Heart right ventricle (tissue), 16 donors: ENCODE results near the gene UBB. TPM values are rescaled to one million over a fixed set of nuclear protein-coding genes. Genes with fewer than 3 reads are reported as not detected.
A peak's percentile ranks its signal among the peaks of the same experiment; 100 is the strongest.

ENCODE experiments used
- ATAC-seq, 8 donors: fragments of 200-7000 bp; cut with Tn5 transposase; one replicate each; pipeline ENCODE4 v1.9.1; 2020; ENCODE audit warnings: mild to moderate bottlenecking in 8 of 8, moderate library complexity in 8 of 8, moderate number of reproducible peaks in 1 of 8
- DNase-seq, 2 donors: peaks; one replicate each; pipeline ENCODE4 v3.0.0-alpha.2; 2020
- H3K27ac ChIP-seq, 10 donors: fragments of 200-600 bp; sonication (generic) in 2 of 10; one replicate each; pipeline versions ENCODE4 v1.5.0 to v1.8.0; 2020 to 2022; ENCODE audit warnings: mild to moderate bottlenecking in 3 of 10
- H3K27me3 ChIP-seq, 7 donors: fragments of 200-600 bp; one replicate each; pipeline ENCODE4 v1.8.0; 2021 to 2022; ENCODE audit warnings: mild to moderate bottlenecking in 2 of 7
- H3K36me3 ChIP-seq, 9 donors: fragments of 200-600 bp; sonication (generic) in 1 of 9; one replicate each; pipeline versions ENCODE4 v1.5.0 to v1.8.0; 2020 to 2022; ENCODE audit warnings: mild to moderate bottlenecking in 2 of 9
- H3K4me1 ChIP-seq, 9 donors: fragments of 200-600 bp; sonication (generic) in 1 of 9; one replicate each; pipeline versions ENCODE4 v1.5.0 to v1.8.0; 2020 to 2022; ENCODE audit warnings: mild to moderate bottlenecking in 4 of 9
- H3K4me3 ChIP-seq, 10 donors: fragments of 200-600 bp; sonication (generic) in 2 of 10; one replicate each; pipeline versions ENCODE4 v1.5.0 to v1.8.0; 2020 to 2022; ENCODE audit warnings: mild to moderate bottlenecking in 7 of 10, moderate library complexity in 2 of 10
- H3K9me3 ChIP-seq, 11 donors: fragments of 200-600 bp in 10 of 11; sonication (generic) in 2 of 11; one replicate each; pipeline versions ENCODE4 v1.5.0 to v1.8.0; 2013 to 2022; ENCODE audit warnings: mild to moderate bottlenecking in 2 of 11, control low read depth in 1 of 11, moderate library complexity in 1 of 11
- CTCF ChIP-seq, 9 donors: fragments of 200-600 bp; sonication (generic) in 2 of 9; IDR thresholded peaks; one replicate each; pipeline versions ENCODE4 v1.5.0 to v1.8.0; 2021 to 2022; ENCODE audit warnings: antibody characterized with exemption in 9 of 9, mild to moderate bottlenecking in 5 of 9, moderate library complexity in 1 of 9
- WGBS, 2 donors: extraction: QIAGEN DNeasy Blood & Tissue Kit; methylation state at CpG; one replicate each; pipeline ENCODE4 v1.1.7; 2013; ENCODE audit warnings: inconsistent platforms in 1 of 2; 5-methylcytosine and 5-hydroxymethylcytosine counted together
- intact Hi-C, 10 donors: fragments of 100-400 bp; cut with DNase I; formaldehyde crosslinking; loops; one replicate each; pipeline versions ENCODE4 v1.11.1 to v1.14.2; 2022
- polyA plus RNA-seq, 2 donors: library from polyadenylated mRNA; stranded (reverse); fragments of 200-250 nt; gene quantifications; one replicate each; pipeline ENCODE4 v1.2.3, GENCODE V29; 2013
- total RNA-seq, 10 donors: library from RNA; stranded (reverse); fragmentation: NEBNext Ultra II Directional in 3 of 10; extraction: Animal tissue kit (Norgen Biotek cat#: 25700) in 3 of 10; gene quantifications; one replicate each; pipeline versions ENCODE4 v1.2.1 to v1.2.4, GENCODE V29; 2021 to 2023
- donor health status: Arrhythmogenic right ventricular cardiomyopathy.
- donor health status: ischemic (EF 13 %, LVEDD 7.1; RV severe dilation, severe dysfunction).
- donor health status: healthy with polysubstance abuse.
- donor health status: DM: no; HTN: yes; CAD: no.
- donor health status: DM: no; HTN: no; CAD: no.
- donor health status: ischemic (EF 25% LVEDD 6.9; RV normal size, moderate dysfunction).
- donor health status: ischemic (EF 25% LVEDD 5.7; RV mildly dilated, moderate dysfunction).
- donor health status: healthy.
- donor health status: DM: yes; HTN: yes; CAD: no.
- donor health status: Ischemic cardiomyopathy.
- donor health status: ischemic (EF 35%, LVEDD 5.7; RV mildly dilated, moderate dysfunction).
- donor health status: nonischemic (EF 11% LVEDD 7.7; RV severe dilation, severe dysfunction).
- donor health status: DM: yes; HTN: yes; CAD: no.
- donor health status: PGD.
- donor health status: ischemic (EF 29% LVEDD 5.4; RV normal size, mild dysfunction).
- donor health status: nonischemic (EF 23%, LVEDD 6.1; RV moderate dilation, normal function).

Gene UBB
- total and polyA plus RNA-seq, 12 donors, result 400 to 2,151 (median 1,794) TPM

- Histone ChIP-seq H3K27me3 (peaks cover 0 to 15% (median 0%) of the 10 kb centered on the region in 7 donors), H3K36me3 (no peaks in the 10 kb centered on the region), H3K4me3 (peak overlapping the region; percentile 24 to 69 (median 59)), H3K27ac (peak overlapping the region; percentile 44 to 87 (median 82)), H3K4me1 (peaks cover 2 to 23% (median 16%) of the 10 kb centered on the region in 9 donors), H3K9me3 (no peaks in the 10 kb centered on the region)
- peak; percentile 68 to 83 for DNase-seq
- 5 to 6% methylated on average over 67 of the region's 67 CpGs for WGBS, 2 donors
- intact Hi-C loops, result loop anchor here in 1 of 10 donors (1.0 kb wide), 1 partner anchor 26 kb away; the partner anchor contains the start of gene UBB
- peak; percentile 74 to 95 (median 87) for ATAC-seq
- no peak for TF ChIP-seq CTCF (IDR thresholded peaks at IDR 0.05)
These were observed 26.1 kb downstream of the UBB start for GRCh38 chr17:16406742-16407674.

GRCh38 chr17:16407911-16408588 is 27.2 kb downstream of the UBB start:
- ATAC-seq, result peak; percentile 54 to 78 (median 64)
- peaks cover 2 to 23% (median 16%) of the 10 kb centered on the region in 9 donors for H3K4me1 ChIP-seq
- no peaks in the 10 kb centered on the region for H3K9me3 ChIP-seq
- intact Hi-C loops, result loop anchor here in 1 of 10 donors (1.0 kb wide), 1 partner anchor 27 kb away; the partner anchor contains the start of gene UBB
- no peaks in the 10 kb centered on the region for H3K36me3 ChIP-seq
- no peak for TF ChIP-seq CTCF (IDR thresholded peaks at IDR 0.05)
- peak overlapping the region; percentile 64 to 87 (median 83) for H3K27ac ChIP-seq
- peaks cover 0 to 15% (median 0%) of the 10 kb centered on the region in 7 donors for H3K27me3 ChIP-seq
- H3K4me3 ChIP-seq, result peak overlapping the region in 6 of 10 donors; percentile 10 to 68 (median 48)
- peak; percentile 52 to 73 for DNase-seq
- 22 to 26% methylated on average over 14 of the region's 14 CpGs for WGBS, 2 donors

GRCh38 chr17:16415031-16415924 is 34.4 kb downstream of the UBB start, which contains the start of gene TRPV2:
TSS of gene TRPV2 (plus strand) at chr17:16415571. CDS start at chr17:16417669, 2,098 bp downstream.
- intact Hi-C loops, result loop anchor here in 2 of 10 donors (5.0 to 10.0 kb wide), 2 partner anchors 33 to 50 kb away; partner anchors contain the start of gene UBB (in 1 of the 2)
- peak in 1 of 2 donors; percentile 58 for DNase-seq
- Histone ChIP-seq H3K27me3 (no peaks in the 10 kb centered on the region), H3K9me3 (no peaks in the 10 kb centered on the region), H3K4me3 (peak within 1 kb of the TSS; percentile 39 to 79 (median 66)), H3K27ac (peak within 1 kb of the TSS; percentile 78 to 97 (median 92)), H3K36me3 (peaks cover 0 to 30% (median 6%) of the 10 kb centered on the region in 9 donors), H3K4me1 (peaks cover 0 to 49% (median 31%) of the 10 kb centered on the region in 9 donors)
- ATAC-seq, result peak; percentile 32 to 82 (median 68)
- TF ChIP-seq CTCF (IDR thresholded peaks at IDR 0.05), result peak in 7 of 9 donors; percentile 24 to 49 (median 34)
- 14 to 18% methylated on average over 21 of the region's 21 CpGs for WGBS, 2 donors
